Nucleus accumbens (tissue), 56 donors: ENCODE data around the gene SCN2A.

ENCODE experiments used
- DNase-seq, 56 donors: peaks; one replicate each; lab custom pipeline; 2025; lab: John Stamatoyannopoulos, UW

SCN2A gene

GRCh38 chr2:165407466-165407865 lies 168.3 kb downstream of the SCN2A start:
- DNase-seq = no peak

- no peak for DNase-seq
Measured at GRCh38 chr2:165408186-165408585, 169.0 kb downstream of the SCN2A start.

- DNase-seq = no peak
Measured at GRCh38 chr2:165410276-165410675, 171.1 kb downstream of the SCN2A start.

GRCh38 chr2:165414187-165414586 lies 175.0 kb downstream of the SCN2A start:
- DNase-seq = no peak

GRCh38 chr2:165417009-165417408 lies 177.8 kb downstream of the SCN2A start:
- DNase-seq = no peak

- no peak for DNase-seq
Measured at GRCh38 chr2:165420231-165420630, 181.0 kb downstream of the SCN2A start.

- no peak for DNase-seq
Measured at GRCh38 chr2:165423081-165423480, 183.9 kb downstream of the SCN2A start.

GRCh38 chr2:165425556-165425955 lies 186.3 kb downstream of the SCN2A start:
- DNase-seq = no peak

GRCh38 chr2:165427686-165428085 lies 188.5 kb downstream of the SCN2A start:
- DNase-seq = no peak

GRCh38 chr2:165428926-165429325 lies 189.7 kb downstream of the SCN2A start:
- no peak for DNase-seq

- no peak for DNase-seq
Measured at GRCh38 chr2:165431014-165431413, 191.8 kb downstream of the SCN2A start.

GRCh38 chr2:165432234-165432966 lies 193.2 kb downstream of the SCN2A start:
- DNase-seq = no peak

GRCh38 chr2:165434865-165435496 lies 195.8 kb downstream of the SCN2A start:
- DNase-seq = no peak

GRCh38 chr2:165435611-165436010 lies 196.4 kb downstream of the SCN2A start:
- no peak for DNase-seq

GRCh38 chr2:165436559-165436958 lies 197.3 kb downstream of the SCN2A start:
- no peak for DNase-seq

GRCh38 chr2:165440367-165440766 lies 201.2 kb downstream of the SCN2A start:
- peak in 5 of 56 donors; percentile 1 to 16 (median 4) for DNase-seq
